K562 (cell line): ENCODE results near the gene GEMIN5. TPM values are rescaled to one million over a fixed set of nuclear protein-coding genes. Genes with fewer than 3 reads are reported as not detected.

Source experiments
- ASH1L ChIP-seq: fragments of 450-650 bp; IDR thresholded peaks from 2 replicates; pipeline ENCODE4 v1.6.1; 2018; ENCODE audit warnings: borderline replicate concordance, mild to moderate bottlenecking, low read depth; ENCODE audit not compliant: partially characterized antibody
- CREM ChIP-seq: IDR thresholded peaks from 2 replicates; pipeline ENCODE4 v1.6.1; 2014; ENCODE audit warnings: antibody characterized with exemption, low read depth
- DPF2 ChIP-seq: fragments of 450-650 bp; IDR thresholded peaks from 2 replicates; pipeline ENCODE4 v1.6.1; 2016
- GTF2E2 ChIP-seq: fragments of 200-800 bp; sonication (Bioruptor generic); IDR thresholded peaks from 2 replicates; pipeline ENCODE4 v1.6.1; 2016; ENCODE audit warnings: missing genetic modification characterization, missing compliant biosample characterization
- HMGN3 ChIP-seq: IDR thresholded peaks from 2 replicates; pipeline ENCODE4 v1.6.1; 2011; ENCODE audit warnings: borderline replicate concordance, low read depth, mild to moderate bottlenecking, mixed read lengths, low read length; ENCODE audit not compliant: insufficient read length; ENCODE audit errors: extremely low read depth
- KLF10 ChIP-seq: fragments of 250-450 bp; sonication (Bioruptor Pico); IDR thresholded peaks from 2 replicates; pipeline ENCODE4 v1.6.1; 2021; ENCODE audit warnings: matching md5 sums
- MEF2A ChIP-seq: IDR thresholded peaks from 2 replicates; pipeline ENCODE4 v1.6.1; 2011; ENCODE audit warnings: low read depth, mild to moderate bottlenecking, low read length, moderate library complexity; ENCODE audit not compliant: control insufficient read depth
- NRF1 ChIP-seq, 2 experiments: fragments of 450-650 bp; IDR thresholded peaks in 1 of 2; conservative IDR thresholded peaks in 1 of 2; 2 replicates each; pipeline ENCODE4 v1.6.1; 2014; ENCODE audit warnings: mild to moderate bottlenecking in 2 of 2
- PHF20 ChIP-seq: fragments of 450-650 bp; IDR thresholded peaks from 2 replicates; pipeline ENCODE4 v1.6.1; 2018; ENCODE audit not compliant: partially characterized antibody
- POLR2B ChIP-seq: fragments of 450-650 bp; IDR thresholded peaks from 2 replicates; pipeline ENCODE4 v1.6.1; 2018; ENCODE audit warnings: low read depth; ENCODE audit not compliant: partially characterized antibody
- SMAD4 ChIP-seq: fragments of 250-450 bp; sonication (Bioruptor Pico); conservative IDR thresholded peaks from 2 replicates; pipeline ENCODE4 v1.8.0; 2021; ENCODE audit warnings: inconsistent platforms, mild to moderate bottlenecking, moderate library complexity
- SOX6 ChIP-seq: fragments of 450-650 bp; IDR thresholded peaks from 2 replicates; pipeline ENCODE4 v1.6.1; 2014; ENCODE audit warnings: mild to moderate bottlenecking
- ZBTB17 ChIP-seq: fragments of 450-650 bp; formaldehyde crosslinking; IDR thresholded peaks from 2 replicates; pipeline ENCODE4 v1.4.0; 2020; ENCODE audit warnings: mild to moderate bottlenecking
- polyA plus RNA-seq, 8 experiments: library from polyadenylated mRNA; depleted of rRNA in 4 of 8; stranded (reverse) in 5 of 8; unstranded in 3 of 8; fragments of >200 nt; fragmentation: Nextera tagmentation in 2 of 8; fragmentation: Illumina TruSeq in 1 of 8; extraction: Ambion mirVana in 2 of 8; extraction: Trizol in 1 of 8; gene quantifications; 2 replicates each; pipeline versions ENCODE4 v1.2.1 to v1.2.3, GENCODE V29; 2011 to 2014; ENCODE audit warnings: inconsistent platforms in 1 of 8, missing spikeins in 1 of 8
- total RNA-seq, 7 experiments: library from RNA; depleted of rRNA in 6 of 7; stranded (reverse); fragments of >200 nt in 6 of 7; fragmentation: Illumina TruSeq in 2 of 7; extraction: Trizol in 2 of 7; gene quantifications; 2 replicates each; pipeline versions ENCODE4 v1.2.1 to v1.2.3, GENCODE V29; 2011 to 2021; ENCODE audit warnings: low replicate concordance in 1 of 7
- TF ChIP-seq, protein P1 (sequence below), 3 experiments: fragments of 200-800 bp in 1 of 3; fragments of 250-450 bp in 1 of 3; fragments of 450-650 bp in 1 of 3; sonication (Bioruptor Pico) in 1 of 3; sonication (Bioruptor generic) in 1 of 3; formaldehyde crosslinking in 1 of 3; IDR thresholded peaks; 2 replicates each; pipeline versions ENCODE4 v1.6.1 to v1.8.0; 2016 to 2022; ENCODE audit warnings: mild to moderate bottlenecking in 2 of 3, missing genetic modification characterization in 2 of 3, missing compliant biosample characterization in 1 of 3, moderate library complexity in 1 of 3
- TF ChIP-seq, protein P2 (sequence below), 2 experiments: IDR thresholded peaks; 2 replicates each; pipeline ENCODE4 v1.6.1; 2011; ENCODE audit warnings: borderline replicate concordance in 1 of 2, control low read depth in 1 of 2, low read depth in 1 of 2, low read length in 1 of 2, mild to moderate bottlenecking in 1 of 2, mixed read lengths in 1 of 2, moderate library complexity in 1 of 2; ENCODE audit not compliant: insufficient read depth in 1 of 2, insufficient read length in 1 of 2, poor library complexity in 1 of 2, severe bottlenecking in 1 of 2; ENCODE audit errors: extremely low read depth in 1 of 2
- TF ChIP-seq, protein P3 (sequence below): fragments of 450-650 bp; IDR thresholded peaks from 2 replicates; pipeline ENCODE4 v1.6.1; 2016
- TF ChIP-seq, protein P4 (sequence below): conservative IDR thresholded peaks from 2 replicates; pipeline ENCODE4 v1.6.1; 2011; ENCODE audit warnings: low read depth, mild to moderate bottlenecking, low read length; ENCODE audit not compliant: control insufficient read depth

GEMIN5 gene
- total and polyA plus RNA-seq, 9 of the 15 experiments (the other 6 are each of a cell fraction or from before 2014, with no cell fraction given): 10.3 to 48.2 (median 34.7) TPM

DNA sequence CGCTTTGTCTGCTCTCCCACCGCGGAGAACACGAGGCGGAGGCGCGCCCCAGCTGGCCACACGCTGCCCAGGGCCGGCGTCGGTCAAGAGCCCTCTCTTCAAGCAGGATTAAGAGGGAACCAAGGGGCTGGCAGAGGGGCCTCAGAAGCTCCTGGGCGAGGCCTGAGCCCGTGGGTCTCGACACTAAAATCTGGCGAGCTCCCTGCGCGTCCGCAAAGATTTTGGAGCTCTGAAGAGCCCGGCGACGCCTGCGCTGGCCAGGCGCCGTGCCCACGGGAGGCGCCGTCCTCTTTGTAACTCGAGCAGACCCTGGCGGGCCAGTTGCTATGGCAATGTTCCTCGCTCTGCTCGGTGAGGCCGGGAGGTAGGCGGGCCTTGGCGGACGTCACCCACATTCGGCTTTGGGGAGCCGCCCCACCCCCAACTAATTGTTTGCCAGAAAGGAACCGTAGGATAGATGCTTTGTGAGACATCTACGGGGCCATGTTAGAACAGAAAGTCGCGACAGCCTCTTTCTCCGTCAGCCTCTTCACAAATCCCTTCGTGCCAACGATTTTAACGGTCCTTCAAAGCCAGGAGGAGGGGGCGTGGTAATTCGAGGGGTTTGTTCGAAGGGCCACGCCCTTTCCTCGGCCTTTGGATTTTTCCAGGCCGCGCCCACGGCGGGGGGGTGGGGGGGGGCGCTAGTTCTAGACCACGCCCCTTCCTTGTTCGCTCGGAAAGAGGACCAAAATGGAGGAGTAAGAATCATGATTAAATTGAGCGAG, 80.3 kb downstream of the GEMIN5 start (continued):
- TF ChIP-seq SOX6 (peak; percentile 5; the same call in 1 of the 2 replicates), DPF2 (0 out of 2 replicates have a peak, but pooled peaks have one; percentile 3), ZBTB17 (CRISPR knock-in tag) (peak; percentile 44; the same call in 1 of the 2 replicates), HMGN3 (peak; percentile 55), CREM (peak; percentile 67), NRF1 (conservative IDR thresholded peaks at IDR 0.05 in 1 of 2, IDR thresholded peaks at IDR 0.05 in 1 of 2) (peak; percentile 80 to 84), SMAD4 (CRISPR knock-in tag) (peak; percentile 77), PHF20 (peak; percentile 35), KLF10 (CRISPR knock-in tag) (0 out of 2 replicates have a peak, but pooled peaks have one; percentile 58), ASH1L (no peak), MEF2A (no peak), GTF2E2 (tag) (peak; percentile 8; the same call in 1 of the 2 replicates), POLR2B (peak; percentile 54)
- TF ChIP-seq, protein P1, sequence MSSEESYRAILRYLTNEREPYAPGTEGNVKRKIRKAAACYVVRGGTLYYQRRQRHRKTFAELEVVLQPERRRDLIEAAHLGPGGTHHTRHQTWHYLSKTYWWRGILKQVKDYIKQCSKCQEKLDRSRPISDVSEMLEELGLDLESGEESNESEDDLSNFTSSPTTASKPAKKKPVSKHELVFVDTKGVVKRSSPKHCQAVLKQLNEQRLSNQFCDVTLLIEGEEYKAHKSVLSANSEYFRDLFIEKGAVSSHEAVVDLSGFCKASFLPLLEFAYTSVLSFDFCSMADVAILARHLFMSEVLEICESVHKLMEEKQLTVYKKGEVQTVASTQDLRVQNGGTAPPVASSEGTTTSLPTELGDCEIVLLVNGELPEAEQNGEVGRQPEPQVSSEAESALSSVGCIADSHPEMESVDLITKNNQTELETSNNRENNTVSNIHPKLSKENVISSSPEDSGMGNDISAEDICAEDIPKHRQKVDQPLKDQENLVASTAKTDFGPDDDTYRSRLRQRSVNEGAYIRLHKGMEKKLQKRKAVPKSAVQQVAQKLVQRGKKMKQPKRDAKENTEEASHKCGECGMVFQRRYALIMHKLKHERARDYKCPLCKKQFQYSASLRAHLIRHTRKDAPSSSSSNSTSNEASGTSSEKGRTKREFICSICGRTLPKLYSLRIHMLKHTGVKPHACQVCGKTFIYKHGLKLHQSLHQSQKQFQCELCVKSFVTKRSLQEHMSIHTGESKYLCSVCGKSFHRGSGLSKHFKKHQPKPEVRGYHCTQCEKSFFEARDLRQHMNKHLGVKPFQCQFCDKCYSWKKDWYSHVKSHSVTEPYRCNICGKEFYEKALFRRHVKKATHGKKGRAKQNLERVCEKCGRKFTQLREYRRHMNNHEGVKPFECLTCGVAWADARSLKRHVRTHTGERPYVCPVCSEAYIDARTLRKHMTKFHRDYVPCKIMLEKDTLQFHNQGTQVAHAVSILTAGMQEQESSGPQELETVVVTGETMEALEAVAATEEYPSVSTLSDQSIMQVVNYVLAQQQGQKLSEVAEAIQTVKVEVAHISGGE (CRISPR knock-in tag; IDR thresholded peaks at IDR 0.05): peak in 1 of 3 experiments; percentile 69; a peak in 1 of 6 replicates
- TF ChIP-seq, protein P2, sequence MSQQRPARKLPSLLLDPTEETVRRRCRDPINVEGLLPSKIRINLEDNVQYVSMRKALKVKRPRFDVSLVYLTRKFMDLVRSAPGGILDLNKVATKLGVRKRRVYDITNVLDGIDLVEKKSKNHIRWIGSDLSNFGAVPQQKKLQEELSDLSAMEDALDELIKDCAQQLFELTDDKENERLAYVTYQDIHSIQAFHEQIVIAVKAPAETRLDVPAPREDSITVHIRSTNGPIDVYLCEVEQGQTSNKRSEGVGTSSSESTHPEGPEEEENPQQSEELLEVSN (IDR thresholded peaks at IDR 0.05; ENCODE audit: borderline replicate concordance in 1 of 2, extremely low read depth in 1 of 2, insufficient read depth in 1 of 2, insufficient read length in 1 of 2, low read depth in 1 of 2, low read length in 1 of 2, poor library complexity in 1 of 2, severe bottlenecking in 1 of 2): peak; percentile 87 to 94
- TF ChIP-seq, protein P3, sequence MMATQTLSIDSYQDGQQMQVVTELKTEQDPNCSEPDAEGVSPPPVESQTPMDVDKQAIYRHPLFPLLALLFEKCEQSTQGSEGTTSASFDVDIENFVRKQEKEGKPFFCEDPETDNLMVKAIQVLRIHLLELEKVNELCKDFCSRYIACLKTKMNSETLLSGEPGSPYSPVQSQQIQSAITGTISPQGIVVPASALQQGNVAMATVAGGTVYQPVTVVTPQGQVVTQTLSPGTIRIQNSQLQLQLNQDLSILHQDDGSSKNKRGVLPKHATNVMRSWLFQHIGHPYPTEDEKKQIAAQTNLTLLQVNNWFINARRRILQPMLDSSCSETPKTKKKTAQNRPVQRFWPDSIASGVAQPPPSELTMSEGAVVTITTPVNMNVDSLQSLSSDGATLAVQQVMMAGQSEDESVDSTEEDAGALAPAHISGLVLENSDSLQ: peak; percentile 11; the same call in 1 of the 2 replicates
- TF ChIP-seq, protein P4, sequence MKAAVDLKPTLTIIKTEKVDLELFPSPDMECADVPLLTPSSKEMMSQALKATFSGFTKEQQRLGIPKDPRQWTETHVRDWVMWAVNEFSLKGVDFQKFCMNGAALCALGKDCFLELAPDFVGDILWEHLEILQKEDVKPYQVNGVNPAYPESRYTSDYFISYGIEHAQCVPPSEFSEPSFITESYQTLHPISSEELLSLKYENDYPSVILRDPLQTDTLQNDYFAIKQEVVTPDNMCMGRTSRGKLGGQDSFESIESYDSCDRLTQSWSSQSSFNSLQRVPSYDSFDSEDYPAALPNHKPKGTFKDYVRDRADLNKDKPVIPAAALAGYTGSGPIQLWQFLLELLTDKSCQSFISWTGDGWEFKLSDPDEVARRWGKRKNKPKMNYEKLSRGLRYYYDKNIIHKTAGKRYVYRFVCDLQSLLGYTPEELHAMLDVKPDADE: 0 out of 2 replicates have a peak, but pooled peaks have one; percentile 59
